GM23248 (cell line): ENCODE data around the gene RTL10.

Experiments
- EZH2 ChIP-seq: fragments of 200-600 bp; sonication (generic); IDR thresholded peaks from 2 replicates; pipeline ENCODE4 v1.6.1; 2018; ENCODE audit warnings: antibody characterized with exemption, mild to moderate bottlenecking; ENCODE audit not compliant: insufficient read depth, poor library complexity, severe bottlenecking
- EZH2phosphoT487 ChIP-seq: fragments of 200-600 bp; sonication (generic); IDR thresholded peaks from 2 replicates; pipeline ENCODE4 v1.6.1; 2018; ENCODE audit warnings: antibody characterized with exemption, moderate library complexity, mild to moderate bottlenecking, low read depth; ENCODE audit not compliant: insufficient read depth

GRCh38 chr22:19873138-19873959 is 18.7 kb upstream of the RTL10 start:
- TF ChIP-seq EZH2 (no peak), EZH2phosphoT487 (no peak)
